WTC11 (cell line): ENCODE measurements around the gene AMIGO1. TPM values are rescaled to one million over a fixed set of nuclear protein-coding genes. Genes with fewer than 3 reads are reported as not detected.

Source experiments
- ATAC-seq: fragments of 200-7000 bp; cut with Tn5 transposase; 2 replicates; pipeline ENCODE4 v1.10.0; 2021; ENCODE audit warnings: mild to moderate bottlenecking, moderate library complexity
- CTCF ChIA-PET: fragments of 300-600 bp; sonication (Branson Sonifier 250); formaldehyde crosslinking; loops from one replicate; lab custom pipeline; 2021; ENCODE audit warnings: antibody characterized with exemption; lab: Charles Lee
- POLR2A ChIA-PET: fragments of 350-600 bp; sonication (Branson Sonifier 250); formaldehyde crosslinking; loops from one replicate; lab custom pipeline; 2021; ENCODE audit warnings: antibody characterized with exemption; lab: Charles Lee
- DNase-seq: peaks from one replicate; pipeline ENCODE4 v3.0.0; 2021; ENCODE audit warnings: low spot score
- H3K27ac Mint-ChIP-seq: 2 replicates; pipeline ENCODE4 v1.8.0; 2021; ENCODE audit warnings: mixed read lengths
- H3K27me3 Mint-ChIP-seq: 2 replicates; pipeline ENCODE4 v1.8.0; 2021; ENCODE audit warnings: low read depth, mild to moderate bottlenecking, moderate library complexity, mixed read lengths
- H3K36me3 Mint-ChIP-seq: 2 replicates; pipeline ENCODE4 v1.8.0; 2021; ENCODE audit warnings: mixed read lengths
- H3K4me1 Mint-ChIP-seq: 2 replicates; pipeline ENCODE4 v1.8.0; 2022; ENCODE audit warnings: mixed read lengths
- H3K4me3 Mint-ChIP-seq: 2 replicates; pipeline ENCODE4 v1.8.0; 2021; ENCODE audit warnings: mild to moderate bottlenecking, moderate library complexity, mixed read lengths
- H3K9me3 Mint-ChIP-seq: 2 replicates; pipeline ENCODE4 v1.8.0; 2021; ENCODE audit warnings: mixed read lengths
- CREM ChIP-seq: sonication (generic); formaldehyde crosslinking; IDR thresholded peaks from 2 replicates; pipeline ENCODE4 v1.8.1; 2022; ENCODE audit warnings: mild to moderate bottlenecking, missing genetic modification reagents, moderate library complexity
- ELF4 ChIP-seq: sonication (generic); formaldehyde crosslinking; IDR thresholded peaks from 2 replicates; pipeline ENCODE4 v1.8.1; 2022; ENCODE audit warnings: low read depth, mild to moderate bottlenecking, moderate library complexity, missing genetic modification reagents
- EMX1 ChIP-seq: fragments of 250-450 bp; sonication (Bioruptor Pico); IDR thresholded peaks from 2 replicates; pipeline ENCODE4 v1.8.0; 2021; ENCODE audit warnings: mild to moderate bottlenecking
- GTF2I ChIP-seq: fragments of 250-450 bp; sonication (Bioruptor Pico); conservative IDR thresholded peaks from 2 replicates; pipeline ENCODE4 v1.4.0; 2021; ENCODE audit warnings: mild to moderate bottlenecking
- IRF2 ChIP-seq: sonication (generic); formaldehyde crosslinking; IDR thresholded peaks from 2 replicates; pipeline ENCODE4 v1.8.0; 2022; ENCODE audit warnings: low read depth, missing genetic modification reagents, borderline replicate concordance
- MYBL2 ChIP-seq: sonication (generic); formaldehyde crosslinking; IDR thresholded peaks from 2 replicates; pipeline ENCODE4 v1.8.1; 2023; ENCODE audit warnings: mild to moderate bottlenecking, moderate library complexity, missing genetic modification reagents
- RELA ChIP-seq: sonication (generic); formaldehyde crosslinking; IDR thresholded peaks from 2 replicates; pipeline ENCODE4 v1.8.1; 2022; ENCODE audit warnings: missing genetic modification reagents, mild to moderate bottlenecking, borderline replicate concordance
- SMAD4 ChIP-seq: sonication (generic); formaldehyde crosslinking; IDR thresholded peaks from 2 replicates; pipeline ENCODE4 v1.8.0; 2022; ENCODE audit warnings: mild to moderate bottlenecking, missing genetic modification reagents
- SOX15 ChIP-seq: fragments of 250-450 bp; sonication (Bioruptor Pico); IDR thresholded peaks from 2 replicates; pipeline ENCODE4 v1.9.0; 2021; ENCODE audit warnings: mild to moderate bottlenecking
- TP53 ChIP-seq: sonication (generic); formaldehyde crosslinking; IDR thresholded peaks from 2 replicates; pipeline ENCODE4 v1.8.1; 2023; ENCODE audit warnings: mild to moderate bottlenecking, missing genetic modification reagents
- ZBTB21 ChIP-seq: sonication (generic); formaldehyde crosslinking; IDR thresholded peaks from 2 replicates; pipeline ENCODE4 v1.8.1; 2023; ENCODE audit warnings: mild to moderate bottlenecking, missing genetic modification reagents, borderline replicate concordance
- ZNF121 ChIP-seq: sonication (generic); formaldehyde crosslinking; IDR thresholded peaks from 2 replicates; pipeline ENCODE4 v1.8.0; 2023; ENCODE audit warnings: missing genetic modification reagents
- ZNF423 ChIP-seq: fragments of 250-450 bp; sonication (Bioruptor Pico); IDR thresholded peaks from 2 replicates; pipeline ENCODE4 v2.1.2; 2022; ENCODE audit warnings: mild to moderate bottlenecking, moderate library complexity
- total RNA-seq: library from RNA; stranded (reverse); gene quantifications from 3 replicates; pipeline ENCODE4 v1.2.3, GENCODE V29; 2021
- TF ChIP-seq, protein P1 (sequence below): sonication (generic); formaldehyde crosslinking; IDR thresholded peaks from 2 replicates; pipeline ENCODE4 v1.8.1; 2023; ENCODE audit warnings: mild to moderate bottlenecking, missing genetic modification reagents, borderline replicate concordance
- TF ChIP-seq, protein P2 (sequence below): fragments of 250-450 bp; sonication (Bioruptor Pico); IDR thresholded peaks from 2 replicates; pipeline ENCODE4 v2.1.2; 2022; ENCODE audit warnings: mild to moderate bottlenecking, moderate library complexity
- TF ChIP-seq, protein P3 (sequence below): sonication (generic); formaldehyde crosslinking; IDR thresholded peaks from 2 replicates; pipeline ENCODE4 v1.8.0; 2022; ENCODE audit warnings: mild to moderate bottlenecking, missing genetic modification reagents
- TF ChIP-seq, protein P4 (sequence below): sonication (generic); formaldehyde crosslinking; IDR thresholded peaks from 2 replicates; pipeline ENCODE4 v1.8.0; 2022; ENCODE audit warnings: mild to moderate bottlenecking, missing genetic modification reagents
- TF ChIP-seq, protein P5 (sequence below): sonication (generic); formaldehyde crosslinking; IDR thresholded peaks from 2 replicates; pipeline ENCODE4 v1.8.0; 2023; ENCODE audit warnings: missing genetic modification reagents, mild to moderate bottlenecking, borderline replicate concordance
- TF ChIP-seq, protein P6 (sequence below): sonication (generic); formaldehyde crosslinking; conservative IDR thresholded peaks from 2 replicates; pipeline ENCODE4 v1.8.1; 2022; ENCODE audit warnings: mild to moderate bottlenecking, missing genetic modification reagents

AMIGO1 gene
- total RNA-seq, 1 experiment from 2014 or later: 2.4 TPM

DNA sequence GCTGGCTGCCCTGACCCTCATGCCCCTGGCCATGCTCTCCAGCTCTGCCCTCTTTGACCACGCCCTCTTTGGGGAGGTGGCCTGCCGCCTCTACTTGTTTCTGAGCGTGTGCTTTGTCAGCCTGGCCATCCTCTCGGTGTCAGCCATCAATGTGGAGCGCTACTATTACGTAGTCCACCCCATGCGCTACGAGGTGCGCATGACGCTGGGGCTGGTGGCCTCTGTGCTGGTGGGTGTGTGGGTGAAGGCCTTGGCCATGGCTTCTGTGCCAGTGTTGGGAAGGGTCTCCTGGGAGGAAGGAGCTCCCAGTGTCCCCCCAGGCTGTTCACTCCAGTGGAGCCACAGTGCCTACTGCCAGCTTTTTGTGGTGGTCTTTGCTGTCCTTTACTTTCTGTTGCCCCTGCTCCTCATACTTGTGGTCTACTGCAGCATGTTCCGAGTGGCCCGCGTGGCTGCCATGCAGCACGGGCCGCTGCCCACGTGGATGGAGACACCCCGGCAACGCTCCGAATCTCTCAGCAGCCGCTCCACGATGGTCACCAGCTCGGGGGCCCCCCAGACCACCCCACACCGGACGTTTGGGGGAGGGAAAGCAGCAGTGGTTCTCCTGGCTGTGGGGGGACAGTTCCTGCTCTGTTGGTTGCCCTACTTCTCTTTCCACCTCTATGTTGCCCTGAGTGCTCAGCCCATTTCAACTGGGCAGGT is 33.9 kb upstream of the AMIGO1 start (continued):
- TF ChIP-seq, protein P1, sequence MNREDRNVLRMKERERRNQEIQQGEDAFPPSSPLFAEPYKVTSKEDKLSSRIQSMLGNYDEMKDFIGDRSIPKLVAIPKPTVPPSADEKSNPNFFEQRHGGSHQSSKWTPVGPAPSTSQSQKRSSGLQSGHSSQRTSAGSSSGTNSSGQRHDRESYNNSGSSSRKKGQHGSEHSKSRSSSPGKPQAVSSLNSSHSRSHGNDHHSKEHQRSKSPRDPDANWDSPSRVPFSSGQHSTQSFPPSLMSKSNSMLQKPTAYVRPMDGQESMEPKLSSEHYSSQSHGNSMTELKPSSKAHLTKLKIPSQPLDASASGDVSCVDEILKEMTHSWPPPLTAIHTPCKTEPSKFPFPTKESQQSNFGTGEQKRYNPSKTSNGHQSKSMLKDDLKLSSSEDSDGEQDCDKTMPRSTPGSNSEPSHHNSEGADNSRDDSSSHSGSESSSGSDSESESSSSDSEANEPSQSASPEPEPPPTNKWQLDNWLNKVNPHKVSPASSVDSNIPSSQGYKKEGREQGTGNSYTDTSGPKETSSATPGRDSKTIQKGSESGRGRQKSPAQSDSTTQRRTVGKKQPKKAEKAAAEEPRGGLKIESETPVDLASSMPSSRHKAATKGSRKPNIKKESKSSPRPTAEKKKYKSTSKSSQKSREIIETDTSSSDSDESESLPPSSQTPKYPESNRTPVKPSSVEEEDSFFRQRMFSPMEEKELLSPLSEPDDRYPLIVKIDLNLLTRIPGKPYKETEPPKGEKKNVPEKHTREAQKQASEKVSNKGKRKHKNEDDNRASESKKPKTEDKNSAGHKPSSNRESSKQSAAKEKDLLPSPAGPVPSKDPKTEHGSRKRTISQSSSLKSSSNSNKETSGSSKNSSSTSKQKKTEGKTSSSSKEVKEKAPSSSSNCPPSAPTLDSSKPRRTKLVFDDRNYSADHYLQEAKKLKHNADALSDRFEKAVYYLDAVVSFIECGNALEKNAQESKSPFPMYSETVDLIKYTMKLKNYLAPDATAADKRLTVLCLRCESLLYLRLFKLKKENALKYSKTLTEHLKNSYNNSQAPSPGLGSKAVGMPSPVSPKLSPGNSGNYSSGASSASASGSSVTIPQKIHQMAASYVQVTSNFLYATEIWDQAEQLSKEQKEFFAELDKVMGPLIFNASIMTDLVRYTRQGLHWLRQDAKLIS (CRISPR knock-in tag): no peak
- TF ChIP-seq EMX1 (CRISPR knock-in tag) (no peak), SMAD4 (CRISPR knock-in tag) (no peak), ELF4 (no peak), IRF2 (CRISPR knock-in tag) (no peak), MYBL2 (CRISPR knock-in tag) (no peak), RELA (CRISPR knock-in tag) (no peak), CREM (CRISPR knock-in tag) (no peak)
- TF ChIP-seq, protein P2, sequence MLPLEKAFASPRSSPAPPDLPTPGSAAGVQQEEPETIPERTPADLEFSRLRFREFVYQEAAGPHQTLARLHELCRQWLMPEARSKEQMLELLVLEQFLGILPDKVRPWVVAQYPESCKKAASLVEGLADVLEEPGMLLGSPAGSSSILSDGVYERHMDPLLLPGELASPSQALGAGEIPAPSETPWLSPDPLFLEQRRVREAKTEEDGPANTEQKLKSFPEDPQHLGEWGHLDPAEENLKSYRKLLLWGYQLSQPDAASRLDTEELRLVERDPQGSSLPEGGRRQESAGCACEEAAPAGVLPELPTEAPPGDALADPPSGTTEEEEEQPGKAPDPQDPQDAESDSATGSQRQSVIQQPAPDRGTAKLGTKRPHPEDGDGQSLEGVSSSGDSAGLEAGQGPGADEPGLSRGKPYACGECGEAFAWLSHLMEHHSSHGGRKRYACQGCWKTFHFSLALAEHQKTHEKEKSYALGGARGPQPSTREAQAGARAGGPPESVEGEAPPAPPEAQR (CRISPR knock-in tag): no peak
- TF ChIP-seq, protein P3, sequence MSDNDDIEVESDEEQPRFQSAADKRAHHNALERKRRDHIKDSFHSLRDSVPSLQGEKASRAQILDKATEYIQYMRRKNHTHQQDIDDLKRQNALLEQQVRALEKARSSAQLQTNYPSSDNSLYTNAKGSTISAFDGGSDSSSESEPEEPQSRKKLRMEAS (CRISPR knock-in tag): no peak

DNA sequence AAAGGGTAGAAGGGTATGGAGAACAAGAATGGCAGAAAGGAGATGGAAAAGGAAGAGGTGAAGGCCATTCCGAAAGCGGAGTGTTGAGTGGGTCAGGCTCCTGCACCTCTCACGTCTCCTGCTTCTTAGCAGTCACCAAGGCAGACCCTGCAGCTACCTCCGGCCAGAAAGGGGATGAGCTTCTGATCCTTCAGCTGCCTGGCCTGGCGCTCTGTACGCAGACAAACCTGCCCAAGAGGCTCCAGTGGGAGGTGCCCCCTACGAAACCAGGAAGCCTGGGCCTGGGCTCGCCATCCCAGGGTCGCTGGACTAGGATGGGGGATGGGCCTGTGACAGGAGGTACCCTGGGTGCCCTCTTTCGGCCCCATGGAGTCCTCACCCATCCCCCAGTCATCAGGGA is 33.1 kb upstream of the AMIGO1 start:
- H3K9me3 Mint-ChIP-seq: no peaks in the 10 kb centered on the region
- POLR2A ChIA-PET: no interaction called here
- H3K4me3 Mint-ChIP-seq: no peak overlapping the region
- no peak for DNase-seq
- H3K36me3 Mint-ChIP-seq: no peaks in the 10 kb centered on the region
- H3K4me1 Mint-ChIP-seq: peaks cover 22% of the 10 kb centered on the region
- no peak for TF ChIP-seq TP53
- TF ChIP-seq ELF4: no peak
- TF ChIP-seq ZBTB21 (CRISPR knock-in tag): no peak
- TF ChIP-seq SOX15 (CRISPR knock-in tag): no peak
- no peak for TF ChIP-seq ZNF121 (CRISPR knock-in tag)
- TF ChIP-seq ZNF423 (CRISPR knock-in tag): no peak
- no peak for TF ChIP-seq GTF2I (CRISPR knock-in tag)
- TF ChIP-seq, protein P4, sequence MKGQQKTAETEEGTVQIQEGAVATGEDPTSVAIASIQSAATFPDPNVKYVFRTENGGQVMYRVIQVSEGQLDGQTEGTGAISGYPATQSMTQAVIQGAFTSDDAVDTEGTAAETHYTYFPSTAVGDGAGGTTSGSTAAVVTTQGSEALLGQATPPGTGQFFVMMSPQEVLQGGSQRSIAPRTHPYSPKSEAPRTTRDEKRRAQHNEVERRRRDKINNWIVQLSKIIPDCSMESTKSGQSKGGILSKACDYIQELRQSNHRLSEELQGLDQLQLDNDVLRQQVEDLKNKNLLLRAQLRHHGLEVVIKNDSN (CRISPR knock-in tag): no peak
- TF ChIP-seq, protein P5, sequence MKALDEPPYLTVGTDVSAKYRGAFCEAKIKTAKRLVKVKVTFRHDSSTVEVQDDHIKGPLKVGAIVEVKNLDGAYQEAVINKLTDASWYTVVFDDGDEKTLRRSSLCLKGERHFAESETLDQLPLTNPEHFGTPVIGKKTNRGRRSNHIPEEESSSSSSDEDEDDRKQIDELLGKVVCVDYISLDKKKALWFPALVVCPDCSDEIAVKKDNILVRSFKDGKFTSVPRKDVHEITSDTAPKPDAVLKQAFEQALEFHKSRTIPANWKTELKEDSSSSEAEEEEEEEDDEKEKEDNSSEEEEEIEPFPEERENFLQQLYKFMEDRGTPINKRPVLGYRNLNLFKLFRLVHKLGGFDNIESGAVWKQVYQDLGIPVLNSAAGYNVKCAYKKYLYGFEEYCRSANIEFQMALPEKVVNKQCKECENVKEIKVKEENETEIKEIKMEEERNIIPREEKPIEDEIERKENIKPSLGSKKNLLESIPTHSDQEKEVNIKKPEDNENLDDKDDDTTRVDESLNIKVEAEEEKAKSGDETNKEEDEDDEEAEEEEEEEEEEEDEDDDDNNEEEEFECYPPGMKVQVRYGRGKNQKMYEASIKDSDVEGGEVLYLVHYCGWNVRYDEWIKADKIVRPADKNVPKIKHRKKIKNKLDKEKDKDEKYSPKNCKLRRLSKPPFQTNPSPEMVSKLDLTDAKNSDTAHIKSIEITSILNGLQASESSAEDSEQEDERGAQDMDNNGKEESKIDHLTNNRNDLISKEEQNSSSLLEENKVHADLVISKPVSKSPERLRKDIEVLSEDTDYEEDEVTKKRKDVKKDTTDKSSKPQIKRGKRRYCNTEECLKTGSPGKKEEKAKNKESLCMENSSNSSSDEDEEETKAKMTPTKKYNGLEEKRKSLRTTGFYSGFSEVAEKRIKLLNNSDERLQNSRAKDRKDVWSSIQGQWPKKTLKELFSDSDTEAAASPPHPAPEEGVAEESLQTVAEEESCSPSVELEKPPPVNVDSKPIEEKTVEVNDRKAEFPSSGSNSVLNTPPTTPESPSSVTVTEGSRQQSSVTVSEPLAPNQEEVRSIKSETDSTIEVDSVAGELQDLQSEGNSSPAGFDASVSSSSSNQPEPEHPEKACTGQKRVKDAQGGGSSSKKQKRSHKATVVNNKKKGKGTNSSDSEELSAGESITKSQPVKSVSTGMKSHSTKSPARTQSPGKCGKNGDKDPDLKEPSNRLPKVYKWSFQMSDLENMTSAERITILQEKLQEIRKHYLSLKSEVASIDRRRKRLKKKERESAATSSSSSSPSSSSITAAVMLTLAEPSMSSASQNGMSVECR (CRISPR knock-in tag): no peak
- TF ChIP-seq, protein P2 (CRISPR knock-in tag): no peak
- TF ChIP-seq, protein P6, sequence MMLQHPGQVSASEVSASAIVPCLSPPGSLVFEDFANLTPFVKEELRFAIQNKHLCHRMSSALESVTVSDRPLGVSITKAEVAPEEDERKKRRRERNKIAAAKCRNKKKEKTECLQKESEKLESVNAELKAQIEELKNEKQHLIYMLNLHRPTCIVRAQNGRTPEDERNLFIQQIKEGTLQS (CRISPR knock-in tag): no peak
- TF ChIP-seq, all 79 proteins: peak for 0
- CTCF ChIA-PET: interaction anchor here (0.6 to 16.4 kb wide), 5 partner anchors 10 to 235 kb away, joined by 3 to 740 read pairs (median 100); partner anchors contain the start of gene CYB561D1
- H3K27ac Mint-ChIP-seq: no peak overlapping the region
- ATAC-seq: no peak
- no peaks in the 10 kb centered on the region; the same call in none of the 2 replicates for H3K27me3 Mint-ChIP-seq
